ENCODE data around the gene CEP250.

- no peak for TF ChIP-seq CTCF (conservative IDR thresholded peaks at IDR 0.05 in 1 of 2, IDR thresholded peaks at IDR 0.05 in 1 of 2; ENCODE audit: extremely low read depth in 1 of 2, insufficient read depth in 1 of 2, low read depth in 1 of 2, low read length in 2 of 2)
- TF ChIP-seq EZH2 (IDR thresholded peaks at IDR 0.05; ENCODE audit: borderline replicate concordance, low read length), result no peak
Observed at GRCh38 chr20:35506872-35507638, 51.7 kb downstream of the CEP250 start.

Data from mammary epithelial cell (primary cell).